NB4 (cell line): ENCODE data around the gene RNF111.
A peak's percentile ranks its signal among the peaks of the same experiment; 100 is the strongest.

Experiments
- DNase-seq: peaks from one replicate; pipeline ENCODE4 v3.0.0; 2010; ENCODE audit warnings: low read depth
- H3K4me3 ChIP-seq: one replicate; pipeline ENCODE4 v1.5.1; 2011; ENCODE audit warnings: mild to moderate bottlenecking, low read depth, low read length, moderate library complexity
- CTCF ChIP-seq: IDR thresholded peaks from one replicate; pipeline ENCODE4 v1.5.1; 2012; ENCODE audit warnings: low read depth, low read length
- MAX ChIP-seq: IDR thresholded peaks from 2 replicates; pipeline ENCODE4 v1.6.1; 2011; ENCODE audit warnings: low read depth, low read length
- MYC ChIP-seq: IDR thresholded peaks from 2 replicates; pipeline ENCODE4 v1.6.1; 2011; ENCODE audit warnings: low read depth, low read length
- POLR2A ChIP-seq: IDR thresholded peaks from 2 replicates; pipeline ENCODE4 v1.6.1; 2011; ENCODE audit warnings: mild to moderate bottlenecking; ENCODE audit not compliant: insufficient read length; ENCODE audit errors: extremely low read depth

Gene RNF111

GRCh38 chr15:59008086-59008485, 20.6 kb downstream of the RNF111 start:
- no peak for DNase-seq
- no peak for TF ChIP-seq CTCF
- no peak overlapping the region for H3K4me3 ChIP-seq

- DNase-seq: no peak
- TF ChIP-seq CTCF (no peak), MYC (no peak), POLR2A (no peak), MAX (no peak)
- no peak overlapping the region for H3K4me3 ChIP-seq
Observed at GRCh38 chr15:59011262-59011952, 23.9 kb downstream of the RNF111 start.

- no peak overlapping the region for H3K4me3 ChIP-seq
- no peak for TF ChIP-seq MYC
- no peak for TF ChIP-seq POLR2A
- no peak for TF ChIP-seq CTCF
- no peak for TF ChIP-seq MAX
- no peak for DNase-seq
Observed at GRCh38 chr15:59013246-59013873, 25.9 kb downstream of the RNF111 start.

GRCh38 chr15:59014068-59014467, 26.6 kb downstream of the RNF111 start:
- TF ChIP-seq MYC (no peak), POLR2A (no peak), CTCF (no peak), MAX (no peak)
- no peak for DNase-seq

GRCh38 chr15:59017449-59017848, 30.0 kb downstream of the RNF111 start:
- TF ChIP-seq CTCF (no peak), POLR2A (no peak), MAX (no peak), MYC (no peak)
- H3K4me3 ChIP-seq: no peak overlapping the region
- peak; percentile 19 for DNase-seq

More at GRCh38 chr15:59014068-59014467, 26.6 kb downstream of the RNF111 start:
- no peak overlapping the region for H3K4me3 ChIP-seq

GRCh38 chr15:59018833-59019232, 31.4 kb downstream of the RNF111 start:
- H3K4me3 ChIP-seq: no peak overlapping the region
- TF ChIP-seq MYC (no peak), CTCF (no peak), MAX (no peak), POLR2A (no peak)
- no peak for DNase-seq
